ENCODE results near the gene VAV3.

GRCh38 chr1:107781245-107781644 is 183.7 kb downstream of the VAV3 start:
- TF ChIP-seq CTCF (conservative IDR thresholded peaks at IDR 0.05; ENCODE audit: low read length): no peak
- no peak for TF ChIP-seq EZH2phosphoT487 (IDR thresholded peaks at IDR 0.05; ENCODE audit: borderline replicate concordance, low read depth, low read length)

All from OCI-LY7 (cell line).